ENCODE data around the gene NR1D2. TPM values are rescaled to one million over a fixed set of nuclear protein-coding genes. Genes with fewer than 3 reads are reported as not detected.

Gene NR1D2
- polyA plus RNA-seq, 3 donors: 42.5 to 50.0 (median 43.0) TPM

DNA sequence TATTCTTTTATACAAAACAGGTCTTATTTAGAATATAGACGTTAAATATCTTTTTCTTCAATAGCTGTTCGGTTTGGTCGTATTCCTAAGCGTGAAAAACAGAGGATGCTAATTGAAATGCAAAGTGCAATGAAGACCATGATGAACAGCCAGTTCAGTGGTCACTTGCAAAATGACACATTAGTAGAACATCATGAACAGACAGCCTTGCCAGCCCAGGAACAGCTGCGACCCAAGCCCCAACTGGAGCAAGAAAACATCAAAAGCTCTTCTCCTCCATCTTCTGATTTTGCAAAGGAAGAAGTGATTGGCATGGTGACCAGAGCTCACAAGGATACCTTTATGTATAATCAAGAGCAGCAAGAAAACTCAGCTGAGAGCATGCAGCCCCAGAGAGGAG lies 16.8 kb downstream of the NR1D2 start:
- no peak for DNase-seq (ENCODE audit: low read depth in 3 of 3, low spot score in 2 of 3)

DNA sequence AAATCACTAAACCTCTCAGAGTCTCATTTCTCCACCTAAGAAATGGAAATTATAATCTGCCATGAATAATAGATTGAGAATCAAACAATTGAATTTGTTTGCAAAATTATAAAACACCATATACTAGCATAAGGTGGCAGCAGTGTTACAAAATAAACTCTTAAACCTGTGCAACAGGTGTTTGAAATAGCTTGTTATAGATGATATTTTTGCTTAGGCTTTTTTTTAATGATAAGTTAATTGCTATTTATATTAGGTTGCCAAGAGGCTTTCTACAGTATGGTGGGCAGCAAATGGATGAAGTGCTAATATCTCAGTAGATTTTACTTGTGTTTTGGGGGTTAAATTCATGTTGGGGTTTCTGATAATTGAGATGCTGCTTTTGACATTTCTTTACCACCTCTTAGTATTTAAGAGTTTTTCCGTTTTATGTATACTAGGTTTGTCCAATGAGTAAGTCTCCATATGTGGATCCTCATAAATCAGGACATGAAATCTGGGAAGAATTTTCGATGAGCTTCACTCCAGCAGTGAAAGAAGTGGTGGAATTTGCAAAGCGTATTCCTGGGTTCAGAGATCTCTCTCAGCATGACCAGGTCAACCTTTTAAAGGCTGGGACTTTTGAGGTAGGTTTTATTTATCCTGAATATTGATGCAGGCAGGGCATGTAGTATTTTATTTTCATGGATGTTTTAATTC lies 19.6 kb downstream of the NR1D2 start:
- no peak for DNase-seq (ENCODE audit: low read depth in 3 of 3, low spot score in 2 of 3)

DNA sequence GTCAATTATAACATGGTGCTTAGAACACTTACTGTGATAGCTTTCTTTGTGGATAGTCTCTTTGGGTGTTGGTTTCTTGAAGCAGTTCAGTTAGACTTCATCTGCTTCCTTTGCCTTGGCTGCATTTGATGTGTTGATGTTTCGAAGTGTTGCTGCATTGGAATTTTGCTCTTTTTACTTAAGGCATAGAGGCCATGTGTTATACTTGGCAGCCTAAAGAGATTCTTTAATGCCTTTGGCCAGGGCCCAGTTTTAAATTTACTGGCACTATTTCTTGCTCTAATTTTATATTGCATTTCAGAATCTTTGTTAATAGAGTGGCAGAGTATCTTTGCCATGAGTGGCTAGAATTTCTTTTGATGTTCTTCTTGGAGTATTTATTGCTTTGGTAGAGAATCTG lies 21.2 kb downstream of the NR1D2 start:
- DNase-seq (ENCODE audit: low read depth in 3 of 3, low spot score in 2 of 3): no peak

DNA sequence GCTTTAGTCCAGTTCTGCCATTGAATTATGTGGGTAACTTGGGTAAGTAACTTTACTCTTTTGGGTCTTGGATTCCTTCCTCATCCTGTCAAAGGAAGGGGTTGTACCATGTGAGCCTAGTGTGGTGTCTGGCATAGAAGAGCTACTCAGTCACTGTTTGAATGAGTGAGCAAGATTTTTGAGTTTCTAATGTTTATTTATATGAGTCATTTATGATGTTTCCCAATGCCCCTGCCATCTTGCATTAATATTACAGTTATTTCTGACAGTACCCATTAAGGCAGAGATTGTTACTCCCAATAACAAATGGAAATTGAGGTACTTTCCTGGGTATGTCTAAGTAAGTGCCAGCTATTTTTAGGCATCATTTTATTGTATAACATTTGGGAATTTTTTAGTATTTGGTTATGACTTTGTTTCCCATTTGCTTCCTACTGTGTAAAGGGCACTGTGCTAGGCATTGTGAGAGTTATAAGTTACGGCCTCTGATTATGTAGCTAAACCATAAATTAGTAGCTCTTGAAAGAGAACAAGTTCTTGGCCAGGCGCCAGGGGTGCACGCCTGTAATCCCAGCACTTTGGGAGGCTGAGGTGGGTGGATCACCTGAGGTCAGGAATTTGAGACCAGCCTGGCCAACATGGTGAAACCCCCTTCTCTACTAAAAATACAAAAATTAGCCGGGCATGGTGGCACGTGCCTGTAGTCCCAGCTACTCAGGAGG lies 23.5 kb downstream of the NR1D2 start:
- no peak for DNase-seq (ENCODE audit: low read depth in 3 of 3, low spot score in 2 of 3)

DNA sequence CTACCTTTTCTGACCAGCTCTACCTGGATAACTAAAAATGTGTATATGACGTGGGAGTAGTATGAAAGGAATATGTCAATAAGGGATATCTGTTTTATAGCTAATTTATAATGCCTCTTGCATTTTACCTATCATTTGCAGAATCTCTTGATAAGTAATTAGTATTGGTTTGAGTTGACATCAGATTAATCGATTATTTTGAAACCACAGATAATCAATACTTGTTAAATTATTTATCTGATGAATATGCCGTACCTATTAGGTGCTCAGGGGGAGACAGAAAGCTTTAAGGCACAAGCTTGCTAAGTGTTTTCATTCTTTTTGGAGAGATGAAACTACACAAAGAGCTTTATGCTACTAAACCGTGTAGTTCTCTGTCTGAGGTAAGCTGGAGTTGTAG lies 24.3 kb downstream of the NR1D2 start:
- DNase-seq (ENCODE audit: low read depth in 3 of 3, low spot score in 2 of 3): no peak

DNA sequence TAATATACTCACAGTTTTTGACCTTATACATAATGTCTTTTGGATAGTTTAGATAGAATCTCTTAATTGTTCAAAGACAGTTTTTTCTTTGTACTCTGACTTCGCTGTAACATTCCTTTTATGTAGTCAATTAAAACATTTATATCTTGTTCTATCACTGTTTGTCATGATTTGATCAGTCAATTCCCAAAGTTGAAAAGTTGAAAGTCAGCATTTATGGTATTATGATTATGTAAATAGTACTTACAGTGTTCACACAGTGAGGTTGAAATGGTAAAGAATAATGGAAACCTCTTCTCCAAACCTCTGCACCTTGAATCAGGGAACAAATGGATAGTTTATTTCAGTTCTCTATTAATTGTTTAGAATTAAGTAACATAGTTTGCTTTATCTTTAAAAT lies 26.6 kb downstream of the NR1D2 start:
- no peak for DNase-seq (ENCODE audit: low read depth in 3 of 3, low spot score in 2 of 3)

DNA sequence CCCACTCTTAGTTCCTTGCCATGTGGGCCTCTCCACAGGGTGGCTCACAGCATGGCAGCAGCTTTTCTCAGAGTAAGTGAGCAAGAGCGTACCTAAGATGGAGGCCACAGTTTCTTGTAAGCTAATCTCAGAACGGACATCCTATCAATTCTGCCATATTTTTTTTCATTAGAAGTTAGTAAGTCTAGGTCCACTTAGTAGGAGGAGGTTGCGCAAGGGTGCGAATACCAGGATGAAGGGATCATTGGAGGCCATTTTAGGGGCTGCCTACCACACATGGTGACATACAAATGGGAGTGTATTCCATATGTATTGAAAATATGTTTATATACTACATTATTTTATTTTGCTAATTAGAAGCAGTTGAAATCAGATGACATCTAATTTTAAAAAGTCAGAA lies 31.5 kb downstream of the NR1D2 start:
- DNase-seq (ENCODE audit: low read depth in 3 of 3, low spot score in 2 of 3): no peak

DNA sequence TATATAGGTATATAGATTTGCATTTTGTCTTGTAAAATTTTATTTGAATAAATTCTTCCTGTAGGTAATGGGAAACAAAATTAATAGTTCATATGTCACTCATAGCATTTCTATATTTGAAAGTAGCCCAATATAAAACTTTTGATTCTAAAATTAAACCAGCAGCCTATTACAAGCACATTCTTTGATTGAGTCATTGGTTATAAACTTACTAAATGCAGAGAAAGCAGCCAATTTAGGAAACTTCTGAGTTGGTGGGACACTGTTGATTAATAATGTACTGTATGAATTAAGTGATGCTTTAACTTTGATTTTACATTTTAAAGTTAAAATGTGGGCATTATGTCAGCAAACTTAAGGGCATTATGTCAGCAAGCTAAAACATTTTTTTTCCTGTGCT lies 34.5 kb downstream of the NR1D2 start:
- no peak for DNase-seq (ENCODE audit: low read depth in 3 of 3, low spot score in 2 of 3)

DNA sequence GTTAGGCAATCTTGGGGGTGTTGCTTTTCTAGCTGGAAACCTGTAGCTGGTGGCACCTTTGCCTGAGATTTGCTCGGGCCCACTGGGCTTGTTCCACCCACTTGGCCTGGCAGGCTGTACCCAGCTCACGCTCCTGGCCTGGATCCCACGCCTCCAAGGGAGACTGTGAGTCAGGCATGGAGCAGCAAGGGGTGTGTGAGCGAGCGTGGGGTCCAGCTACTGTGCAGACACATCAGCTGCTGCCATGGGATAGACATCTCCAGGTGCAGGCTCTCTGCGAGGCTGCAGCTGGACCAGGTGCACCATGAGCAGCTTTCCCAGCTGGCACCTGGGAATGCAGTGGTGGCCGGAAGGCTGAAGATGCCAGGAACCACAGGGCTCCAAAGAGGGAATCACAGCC lies 36.0 kb downstream of the NR1D2 start:
- DNase-seq (ENCODE audit: low read depth in 3 of 3, low spot score in 2 of 3): no peak

DNA sequence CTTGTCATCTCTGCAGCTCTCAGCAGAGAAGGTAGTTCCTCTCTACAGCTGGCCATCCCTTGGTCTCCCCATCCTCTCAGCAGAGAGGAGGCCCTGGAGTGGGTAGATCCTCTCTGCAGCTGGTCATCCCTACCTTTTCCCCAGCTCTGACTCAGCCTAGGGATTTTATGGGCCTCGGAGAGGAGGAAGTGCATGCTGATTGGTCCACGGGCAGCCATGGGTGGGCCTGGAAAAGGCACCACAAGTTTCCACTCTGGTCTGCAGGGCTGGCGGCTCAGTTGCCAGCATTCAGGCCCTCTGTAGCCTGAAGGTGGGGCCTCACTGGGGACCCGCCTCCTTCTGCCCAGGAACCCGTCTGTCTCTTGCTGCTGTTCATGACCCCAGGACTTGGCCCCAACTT lies 36.9 kb downstream of the NR1D2 start:
- no peak for DNase-seq (ENCODE audit: low read depth in 3 of 3, low spot score in 2 of 3)

DNA sequence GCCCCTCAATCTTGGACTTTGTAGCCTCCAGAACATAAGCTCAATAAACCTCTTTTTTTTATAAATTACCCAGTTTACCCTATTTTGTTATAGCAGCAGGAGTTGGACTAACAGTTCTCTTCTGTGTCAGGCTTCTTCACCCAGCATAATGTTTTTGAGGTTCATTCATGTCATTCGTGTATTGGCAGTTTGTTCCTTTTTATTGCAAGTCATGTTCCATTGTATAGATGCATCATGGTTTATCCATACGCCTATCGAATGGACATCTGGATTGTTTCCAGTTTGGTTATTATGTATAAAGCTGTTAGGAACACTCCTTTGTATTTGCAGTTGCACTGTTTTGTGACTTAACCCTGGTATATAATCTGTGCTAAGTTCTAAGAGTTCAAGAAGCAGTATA lies 39.8 kb downstream of the NR1D2 start:
- DNase-seq (ENCODE audit: low read depth in 3 of 3, low spot score in 2 of 3): no peak

DNA sequence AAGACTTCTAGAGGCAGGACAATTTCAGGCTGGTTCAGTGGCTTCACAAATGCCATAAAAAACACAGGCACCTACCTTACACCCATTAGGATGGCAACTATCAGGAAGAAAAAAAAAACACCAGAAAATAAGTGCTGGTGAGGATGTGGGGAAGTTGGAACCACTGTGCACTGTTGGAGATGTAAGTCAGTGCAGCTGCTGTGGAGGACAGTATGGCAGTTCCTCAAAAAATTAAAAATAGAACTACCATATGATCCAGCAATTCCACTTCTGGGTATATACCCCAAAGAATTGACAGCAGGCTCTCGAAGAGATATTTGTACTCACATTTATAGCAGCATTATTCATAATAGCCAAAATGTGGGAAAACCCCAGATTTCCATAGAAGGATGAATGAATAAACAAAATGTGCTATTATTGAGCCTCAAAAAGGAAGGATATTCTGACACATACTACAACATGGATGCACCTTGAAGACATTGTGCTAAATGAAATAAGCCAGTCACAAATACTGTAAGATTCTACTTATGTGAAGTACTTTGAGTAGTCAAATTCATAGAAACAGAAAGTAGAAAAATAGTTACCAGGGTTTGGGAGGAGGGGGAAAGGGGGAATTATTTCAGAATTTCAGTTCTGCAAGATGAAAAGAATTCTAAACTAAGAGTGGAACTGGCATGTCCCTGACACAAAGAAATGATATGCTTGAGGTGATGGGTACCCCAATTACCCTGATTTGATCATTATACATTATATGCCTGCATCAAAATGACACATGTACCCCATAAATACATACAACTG lies 40.9 kb downstream of the NR1D2 start:
- no peak for DNase-seq (ENCODE audit: low read depth in 3 of 3, low spot score in 2 of 3)

DNA sequence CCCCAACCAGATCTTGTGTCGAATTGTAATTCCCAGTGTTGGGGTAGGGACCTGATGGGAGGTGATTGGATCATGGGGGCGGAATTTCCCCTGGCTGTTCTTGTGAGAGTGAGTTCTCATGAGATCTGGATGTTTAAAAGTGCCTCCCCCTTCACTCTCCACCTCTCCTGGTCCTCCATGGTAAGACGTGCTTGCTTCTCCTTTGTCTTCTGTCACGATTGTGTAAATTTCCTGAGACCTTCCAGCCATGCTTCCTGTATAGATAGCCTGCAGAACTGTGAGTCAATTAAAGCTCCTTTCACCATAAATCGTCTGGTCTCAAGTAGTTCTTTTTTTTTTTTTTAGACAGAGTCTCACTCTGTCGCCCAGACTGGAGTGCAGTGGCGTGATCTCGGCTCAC lies 42.3 kb downstream of the NR1D2 start:
- DNase-seq (ENCODE audit: low read depth in 3 of 3, low spot score in 2 of 3): no peak

DNA sequence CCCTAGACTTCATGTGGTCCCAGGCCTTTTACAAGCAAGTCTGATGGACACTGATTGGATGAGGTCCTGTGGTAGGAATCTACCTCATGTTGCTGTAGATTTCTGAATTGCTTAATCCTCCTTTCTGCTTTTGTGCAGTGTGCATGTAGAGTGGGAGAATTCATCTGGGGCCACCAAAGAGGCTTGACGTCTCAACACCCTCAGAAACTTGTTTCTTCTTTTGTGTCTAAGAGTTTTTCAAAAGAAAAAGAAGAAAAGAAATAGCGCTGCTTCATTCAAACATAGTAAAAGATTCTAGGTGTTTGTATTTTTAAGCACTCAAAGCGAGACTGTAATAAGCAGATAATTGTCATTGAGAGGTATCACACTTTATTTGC lies 46.2 kb downstream of the NR1D2 start:
- no peak for DNase-seq (ENCODE audit: low read depth in 3 of 3, low spot score in 2 of 3)

DNA sequence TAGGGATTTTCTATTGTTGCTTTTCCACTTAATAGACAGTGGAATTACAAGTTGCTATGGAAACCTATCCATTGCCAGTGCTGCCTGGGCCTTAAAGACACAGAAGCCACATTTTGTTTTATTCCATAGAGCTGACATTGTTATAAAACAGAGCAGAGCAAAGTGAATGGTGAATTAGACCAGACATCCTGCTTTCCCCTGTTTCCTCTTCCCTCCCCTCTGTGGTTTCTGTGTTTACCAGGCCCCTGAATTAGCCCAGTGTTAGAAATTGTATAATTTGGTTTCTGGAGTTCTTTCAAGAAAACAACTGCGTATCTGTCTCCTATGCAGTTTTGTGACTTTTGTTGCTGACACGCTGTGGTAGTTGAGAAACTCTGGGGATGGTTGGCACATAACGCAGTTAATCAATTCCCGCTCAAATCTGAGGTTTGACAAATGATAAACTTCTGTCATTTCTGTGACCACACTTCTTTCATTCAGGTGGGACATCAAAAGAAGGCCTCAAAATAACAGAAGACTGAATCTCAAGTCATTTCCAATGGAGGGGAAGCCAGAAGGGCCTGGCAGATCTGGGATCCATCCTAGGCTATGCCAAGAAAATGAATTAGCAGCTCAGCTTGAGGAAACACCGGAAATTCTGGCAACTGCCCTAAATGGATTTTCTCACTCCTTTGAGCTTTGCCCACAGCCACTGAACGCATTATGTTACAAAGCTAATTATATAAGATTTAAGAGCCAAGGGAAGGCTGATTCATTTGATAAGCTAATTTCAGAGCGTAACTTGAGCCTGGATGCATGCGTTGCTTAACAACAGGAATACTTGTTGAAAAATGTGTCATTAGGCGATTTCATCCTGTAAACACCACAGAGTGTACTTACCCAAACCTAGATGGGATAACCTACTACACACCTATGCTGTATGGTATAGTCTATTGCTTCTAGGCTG lies 46.9 kb downstream of the NR1D2 start:
- DNase-seq (ENCODE audit: low read depth in 3 of 3, low spot score in 2 of 3): peak in 2 of 3 donors; percentile 17 to 31

DNA sequence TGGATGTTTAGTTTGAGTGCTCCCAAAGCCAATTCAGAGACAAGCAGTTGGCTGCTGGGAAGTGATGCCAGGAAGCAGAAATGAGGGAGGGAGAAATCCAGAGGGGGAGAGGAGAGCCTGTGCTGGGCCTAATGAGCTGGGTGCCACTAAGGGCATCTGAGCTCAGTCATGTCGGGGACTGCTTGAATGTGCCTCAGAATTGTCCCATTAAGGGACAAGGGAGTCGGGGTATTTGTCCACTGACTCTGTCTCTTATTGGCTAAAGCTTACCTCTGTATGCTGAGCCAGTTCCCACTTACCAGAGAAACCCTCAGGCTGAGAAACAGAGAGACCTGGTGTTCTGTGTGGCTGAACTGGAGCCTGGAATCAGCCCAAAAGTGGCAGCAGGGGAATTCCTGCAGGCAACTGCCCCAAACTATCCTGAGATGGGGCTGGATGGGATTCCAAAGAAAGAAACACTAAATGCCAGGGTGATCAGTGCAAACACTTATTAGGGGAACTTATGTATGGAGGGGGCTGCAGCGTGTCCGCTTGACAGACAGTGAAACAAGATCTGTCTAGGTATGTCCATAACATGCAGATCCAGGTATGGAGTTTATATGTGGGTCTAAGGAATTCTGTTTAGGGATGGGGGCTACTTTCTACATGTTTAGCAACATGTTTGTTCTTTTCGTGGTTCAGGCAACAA lies 48.6 kb downstream of the NR1D2 start:
- DNase-seq (ENCODE audit: low read depth in 3 of 3, low spot score in 2 of 3): no peak

DNA sequence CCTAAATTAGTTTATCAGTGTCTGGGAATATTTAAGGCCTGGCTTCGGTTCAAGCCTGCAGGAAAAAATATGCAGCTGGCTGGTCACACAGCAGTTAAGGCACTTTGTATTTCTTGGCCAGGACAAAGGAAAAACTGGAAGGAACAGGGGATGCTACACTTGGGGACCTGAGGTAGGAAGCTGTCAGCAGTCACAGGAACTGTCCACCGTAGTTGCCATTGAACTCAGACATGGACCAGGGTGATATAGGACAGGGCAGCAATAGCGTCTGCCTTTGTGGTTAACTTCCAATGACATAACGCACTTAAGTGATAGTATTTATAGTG lies 49.1 kb downstream of the NR1D2 start:
- DNase-seq (ENCODE audit: low read depth in 3 of 3, low spot score in 2 of 3): no peak

DNA sequence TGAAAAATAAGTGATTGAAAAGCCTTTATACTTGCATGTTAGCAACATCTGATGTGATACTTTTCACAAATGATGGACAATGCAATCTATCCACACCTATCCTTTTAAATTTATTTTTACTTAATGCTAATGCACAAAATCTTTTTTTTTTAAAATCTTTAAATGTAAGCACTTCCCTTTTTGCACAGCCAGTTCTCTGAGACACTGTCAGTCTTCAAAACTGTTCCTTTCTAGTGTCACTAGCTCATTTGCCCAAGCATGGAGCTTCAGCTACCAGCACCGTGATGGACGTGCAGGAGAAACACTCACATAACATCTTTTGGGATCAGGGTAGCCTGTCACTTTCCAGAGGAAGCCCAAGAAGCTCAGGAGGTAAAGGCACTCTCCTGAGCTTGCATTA lies 50.1 kb downstream of the NR1D2 start:
- no peak for DNase-seq (ENCODE audit: low read depth in 3 of 3, low spot score in 2 of 3)

DNA sequence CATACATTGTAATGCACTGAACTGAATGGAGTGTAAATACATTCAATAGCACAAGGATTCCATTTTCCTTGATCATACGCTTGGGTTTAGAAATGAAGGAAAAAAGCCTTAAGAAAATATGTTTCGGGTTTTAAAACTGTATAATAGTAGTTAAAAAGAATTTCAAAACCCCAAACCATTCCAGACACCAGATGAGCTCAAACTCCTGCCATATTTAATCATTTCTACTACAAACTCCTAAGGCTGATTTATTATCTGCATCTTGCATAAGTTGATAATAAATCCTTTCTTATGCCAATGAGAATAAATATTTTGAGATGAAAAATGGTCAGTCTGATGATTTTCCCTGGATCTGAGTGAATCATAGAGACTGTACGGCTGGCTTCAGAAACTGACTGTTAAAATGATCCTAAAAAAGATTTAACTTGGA lies 51.0 kb downstream of the NR1D2 start:
- DNase-seq (ENCODE audit: low read depth in 3 of 3, low spot score in 2 of 3): no peak

DNA sequence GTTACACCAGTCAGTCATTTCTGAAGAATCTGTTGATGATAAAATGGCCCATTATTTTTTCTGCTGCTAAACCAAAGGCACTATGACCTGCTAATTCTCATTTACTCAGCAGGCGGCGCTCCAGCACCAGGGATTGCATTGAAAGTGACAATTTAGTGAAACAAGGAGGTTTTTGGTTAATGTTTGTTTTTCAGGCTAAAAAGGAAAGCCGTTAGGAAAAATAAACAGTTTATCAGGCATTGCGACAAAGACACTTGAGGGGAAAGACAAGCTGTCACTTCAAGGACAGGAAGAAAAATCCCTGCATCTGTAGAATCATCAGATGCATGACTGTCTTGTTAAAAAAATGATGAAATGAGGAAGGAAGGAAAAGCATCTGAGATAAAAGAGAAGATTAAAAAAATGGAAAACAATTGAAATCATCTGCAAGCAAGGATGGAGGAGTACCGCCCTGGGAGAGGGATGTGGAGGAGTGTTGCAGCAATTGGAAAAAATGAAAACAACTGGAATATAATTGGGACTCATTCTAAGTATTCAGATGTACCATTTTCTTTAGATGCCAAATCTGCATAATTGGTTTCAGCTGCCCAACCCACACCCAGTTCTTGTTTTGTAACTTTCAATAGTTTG lies 54.0 kb downstream of the NR1D2 start:
- DNase-seq (ENCODE audit: low read depth in 3 of 3, low spot score in 2 of 3): peak; percentile 34 to 48 (median 44)
